HEK293 (cell line): ENCODE results near the gene NOS1.

Experiments used
- CTCF ChIP-seq: fragments of 450-650 bp; formaldehyde crosslinking; IDR thresholded peaks from 2 replicates; pipeline ENCODE4 v1.5.1; 2016; ENCODE audit warnings: missing biosample characterization, missing genetic modification characterization
- GLIS2 ChIP-seq: fragments of 450-650 bp; formaldehyde crosslinking; IDR thresholded peaks from 2 replicates; pipeline ENCODE4 v1.5.1; 2016; ENCODE audit warnings: missing biosample characterization, missing genetic modification characterization
- PBX3 ChIP-seq: sonication (generic); formaldehyde crosslinking; IDR thresholded peaks from 2 replicates; pipeline ENCODE4 v1.8.1; 2022; ENCODE audit warnings: mild to moderate bottlenecking, moderate library complexity, missing genetic modification reagents
- REST ChIP-seq: fragments of 450-650 bp; formaldehyde crosslinking; IDR thresholded peaks from 2 replicates; pipeline ENCODE4 v1.5.1; 2016; ENCODE audit warnings: missing biosample characterization, missing genetic modification characterization
- TCF7L2 ChIP-seq: IDR thresholded peaks from 2 replicates; pipeline ENCODE4 v1.6.1; 2011; ENCODE audit warnings: low read depth, mild to moderate bottlenecking, inconsistent platforms, low read length, moderate library complexity, borderline replicate concordance
- ZNF146 ChIP-seq: fragments of 450-650 bp; formaldehyde crosslinking; IDR thresholded peaks from 2 replicates; pipeline ENCODE4 v1.5.1; 2016; ENCODE audit warnings: missing biosample characterization, missing genetic modification characterization
- ZNF175 ChIP-seq: fragments of 450-650 bp; formaldehyde crosslinking; IDR thresholded peaks from 2 replicates; pipeline ENCODE4 v1.5.1; 2016; ENCODE audit warnings: missing biosample characterization, missing genetic modification characterization
- ZNF433 ChIP-seq: fragments of 450-650 bp; formaldehyde crosslinking; IDR thresholded peaks from 2 replicates; pipeline ENCODE4 v1.5.1; 2016; ENCODE audit warnings: missing biosample characterization, missing genetic modification characterization, low read depth
- ZNF677 ChIP-seq: fragments of 450-650 bp; IDR thresholded peaks from 2 replicates; pipeline ENCODE4 v1.5.0; 2018; ENCODE audit warnings: missing biosample characterization, mild to moderate bottlenecking, missing genetic modification characterization, moderate library complexity
- TF ChIP-seq, protein P1 (sequence below): fragments of 450-650 bp; IDR thresholded peaks from 2 replicates; pipeline ENCODE4 v1.5.1; 2018; ENCODE audit warnings: missing biosample characterization, mild to moderate bottlenecking, missing genetic modification characterization

GRCh38 chr12:117316336-117316735 lies 45.1 kb downstream of the NOS1 start:
- TF ChIP-seq ZNF677 (no peak), ZNF146 (tag by site-specific recombination) (no peak), CTCF (tag by site-specific recombination) (no peak), ZNF433 (tag by site-specific recombination) (no peak), TCF7L2 (no peak), ZNF175 (tag by site-specific recombination) (no peak), GLIS2 (tag by site-specific recombination) (no peak), REST (tag by site-specific recombination) (no peak), PBX3 (CRISPR knock-in tag) (no peak)
- TF ChIP-seq, protein P1, sequence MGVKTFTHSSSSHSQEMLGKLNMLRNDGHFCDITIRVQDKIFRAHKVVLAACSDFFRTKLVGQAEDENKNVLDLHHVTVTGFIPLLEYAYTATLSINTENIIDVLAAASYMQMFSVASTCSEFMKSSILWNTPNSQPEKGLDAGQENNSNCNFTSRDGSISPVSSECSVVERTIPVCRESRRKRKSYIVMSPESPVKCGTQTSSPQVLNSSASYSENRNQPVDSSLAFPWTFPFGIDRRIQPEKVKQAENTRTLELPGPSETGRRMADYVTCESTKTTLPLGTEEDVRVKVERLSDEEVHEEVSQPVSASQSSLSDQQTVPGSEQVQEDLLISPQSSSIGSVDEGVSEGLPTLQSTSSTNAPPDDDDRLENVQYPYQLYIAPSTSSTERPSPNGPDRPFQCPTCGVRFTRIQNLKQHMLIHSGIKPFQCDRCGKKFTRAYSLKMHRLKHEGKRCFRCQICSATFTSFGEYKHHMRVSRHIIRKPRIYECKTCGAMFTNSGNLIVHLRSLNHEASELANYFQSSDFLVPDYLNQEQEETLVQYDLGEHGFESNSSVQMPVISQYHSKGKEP (tag by site-specific recombination): no peak
